Measurements from ENCODE around the gene DLL1.

Gene DLL1

DNA sequence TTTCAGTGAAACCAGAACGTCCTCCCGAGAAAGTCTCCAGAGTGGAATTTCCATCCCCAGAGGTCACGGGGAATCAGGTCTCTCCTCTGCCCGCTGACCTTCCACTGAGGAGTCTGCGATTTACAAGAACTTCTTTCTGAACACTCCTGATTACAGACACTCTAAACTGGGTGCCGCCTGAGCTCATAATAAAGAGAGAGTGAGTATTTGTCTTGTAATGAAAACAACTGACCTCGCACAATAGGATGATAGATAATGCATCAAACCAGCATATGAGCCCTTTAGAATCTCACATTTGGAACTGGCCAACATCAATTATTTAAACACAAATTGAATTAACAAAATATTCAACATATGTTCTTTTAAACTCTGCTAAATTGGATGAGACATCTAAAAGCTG, 47.5 kb downstream of the DLL1 start:
- no peaks in the 10 kb centered on the region for H3K9me3 ChIP-seq (ENCODE audit: control insufficient read depth, low read length)
- H3K9ac ChIP-seq (ENCODE audit: low read length) = no peak overlapping the region
- no peak for DNase-seq (ENCODE audit: low read depth)
- no peaks in the 10 kb centered on the region for H3K4me1 ChIP-seq (ENCODE audit: control insufficient read depth, insufficient read depth, low read length)
- H3K27me3 ChIP-seq (replicated peaks; ENCODE audit: control insufficient read depth, insufficient read depth, low read length) = peaks cover 40% of the 10 kb centered on the region
- no peak overlapping the region for H3K4me3 ChIP-seq (ENCODE audit: low read length)
- H3K36me3 ChIP-seq (ENCODE audit: control insufficient read depth, insufficient read depth, low read length, severe bottlenecking) = no peaks in the 10 kb centered on the region

- Histone ChIP-seq H3K36me3 (ENCODE audit: control insufficient read depth, insufficient read depth, low read length, severe bottlenecking) (no peaks in the 10 kb centered on the region), H3K4me3 (ENCODE audit: low read length) (no peak overlapping the region), H3K9ac (ENCODE audit: low read length) (no peak overlapping the region), H3K27me3 (replicated peaks; ENCODE audit: control insufficient read depth, insufficient read depth, low read length) (peaks cover 25% of the 10 kb centered on the region), H3K9me3 (ENCODE audit: control insufficient read depth, low read length) (no peaks in the 10 kb centered on the region), H3K4me1 (ENCODE audit: control insufficient read depth, insufficient read depth, low read length) (no peaks in the 10 kb centered on the region)
- DNase-seq (ENCODE audit: low read depth) = no peak
Measured at GRCh38 chr6:170238741-170239565, 51.9 kb downstream of the DLL1 start.

DNA sequence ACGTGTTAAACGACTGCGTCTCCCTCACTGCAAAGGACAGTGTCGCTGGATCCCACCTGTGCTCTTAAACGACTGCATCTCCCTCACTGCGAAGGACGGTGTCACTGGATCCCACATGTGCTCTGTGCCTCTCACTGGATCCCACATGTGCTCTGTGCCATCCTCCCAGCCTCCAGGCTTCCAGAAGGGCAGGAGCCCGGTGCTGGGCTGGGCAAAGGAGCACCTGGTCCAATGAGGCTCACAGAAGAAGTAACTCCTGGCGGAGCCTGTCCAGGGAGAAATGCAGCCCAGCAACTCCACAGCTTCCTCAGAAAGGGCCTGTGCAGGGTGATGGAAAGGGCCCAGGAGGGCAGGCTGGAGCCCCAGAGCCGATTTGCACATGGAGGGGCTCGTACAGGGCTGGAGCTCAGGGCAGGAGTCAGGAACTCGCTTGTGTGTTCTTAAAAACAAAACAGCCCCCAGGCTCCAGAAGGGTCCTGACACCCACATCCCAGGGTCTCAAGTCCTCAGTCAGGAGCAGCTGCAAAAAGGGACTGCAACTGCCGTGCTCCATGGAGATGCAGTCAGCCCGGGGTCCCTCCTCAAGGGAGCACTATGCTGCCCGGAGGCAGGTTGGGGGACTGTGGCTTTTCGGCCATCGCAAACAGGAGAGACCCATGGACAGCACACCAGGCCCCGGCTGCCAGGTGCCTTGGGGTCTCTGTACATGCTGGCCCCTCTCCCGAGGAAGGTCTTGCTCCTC, 52.7 kb downstream of the DLL1 start:
- H3K27me3 ChIP-seq (replicated peaks; ENCODE audit: control insufficient read depth, insufficient read depth, low read length) = peaks cover 25% of the 10 kb centered on the region
- H3K36me3 ChIP-seq (ENCODE audit: control insufficient read depth, insufficient read depth, low read length, severe bottlenecking) = no peaks in the 10 kb centered on the region
- DNase-seq (ENCODE audit: low read depth) = no peak
- H3K4me1 ChIP-seq (ENCODE audit: control insufficient read depth, insufficient read depth, low read length) = peaks cover 5% of the 10 kb centered on the region
- H3K4me3 ChIP-seq (ENCODE audit: low read length) = no peak overlapping the region
- H3K9me3 ChIP-seq (ENCODE audit: control insufficient read depth, low read length) = no peaks in the 10 kb centered on the region
- H3K9ac ChIP-seq (ENCODE audit: low read length) = no peak overlapping the region

- Histone ChIP-seq H3K9ac (ENCODE audit: low read length) (no peak overlapping the region), H3K4me3 (ENCODE audit: low read length) (no peak overlapping the region), H3K27me3 (replicated peaks; ENCODE audit: control insufficient read depth, insufficient read depth, low read length) (peaks cover 25% of the 10 kb centered on the region), H3K4me1 (ENCODE audit: control insufficient read depth, insufficient read depth, low read length) (peaks cover 11% of the 10 kb centered on the region), H3K36me3 (ENCODE audit: control insufficient read depth, insufficient read depth, low read length, severe bottlenecking) (no peaks in the 10 kb centered on the region), H3K9me3 (ENCODE audit: control insufficient read depth, low read length) (no peaks in the 10 kb centered on the region)
- DNase-seq (ENCODE audit: low read depth) = no peak
Measured at GRCh38 chr6:170236131-170236836, 54.6 kb downstream of the DLL1 start.

- Histone ChIP-seq H3K4me3 (ENCODE audit: low read length) (no peak overlapping the region), H3K9me3 (ENCODE audit: control insufficient read depth, low read length) (no peaks in the 10 kb centered on the region), H3K9ac (ENCODE audit: low read length) (no peak overlapping the region), H3K4me1 (ENCODE audit: control insufficient read depth, insufficient read depth, low read length) (peaks cover 11% of the 10 kb centered on the region), H3K27me3 (replicated peaks; ENCODE audit: control insufficient read depth, insufficient read depth, low read length) (peaks cover 25% of the 10 kb centered on the region), H3K36me3 (ENCODE audit: control insufficient read depth, insufficient read depth, low read length, severe bottlenecking) (no peaks in the 10 kb centered on the region)
- DNase-seq (ENCODE audit: low read depth) = no peak
Measured at GRCh38 chr6:170235391-170236125, 55.3 kb downstream of the DLL1 start.

- H3K4me1 ChIP-seq (ENCODE audit: control insufficient read depth, insufficient read depth, low read length) = peaks cover 11% of the 10 kb centered on the region
- no peak for DNase-seq (ENCODE audit: low read depth)
- no peak overlapping the region for H3K9ac ChIP-seq (ENCODE audit: low read length)
- H3K27me3 ChIP-seq (replicated peaks; ENCODE audit: control insufficient read depth, insufficient read depth, low read length) = peaks cover 15% of the 10 kb centered on the region
- no peaks in the 10 kb centered on the region for H3K9me3 ChIP-seq (ENCODE audit: control insufficient read depth, low read length)
- no peak overlapping the region for H3K4me3 ChIP-seq (ENCODE audit: low read length)
- no peaks in the 10 kb centered on the region for H3K36me3 ChIP-seq (ENCODE audit: control insufficient read depth, insufficient read depth, low read length, severe bottlenecking)
Measured at GRCh38 chr6:170234419-170234818, 56.5 kb downstream of the DLL1 start.

GRCh38 chr6:170233286-170234205, 57.3 kb downstream of the DLL1 start:
- peaks cover 14% of the 10 kb centered on the region for H3K27me3 ChIP-seq (replicated peaks; ENCODE audit: control insufficient read depth, insufficient read depth, low read length)
- no peak overlapping the region for H3K9ac ChIP-seq (ENCODE audit: low read length)
- H3K9me3 ChIP-seq (ENCODE audit: control insufficient read depth, low read length) = no peaks in the 10 kb centered on the region
- H3K36me3 ChIP-seq (ENCODE audit: control insufficient read depth, insufficient read depth, low read length, severe bottlenecking) = no peaks in the 10 kb centered on the region
- H3K4me3 ChIP-seq (ENCODE audit: low read length) = no peak overlapping the region
- DNase-seq (ENCODE audit: low read depth) = no peak
- peaks cover 11% of the 10 kb centered on the region for H3K4me1 ChIP-seq (ENCODE audit: control insufficient read depth, insufficient read depth, low read length)

Data from adipocyte (in vitro differentiated cells).